ENCODE data around the gene SIRT3.
A peak's percentile ranks its signal among the peaks of the same experiment; 100 is the strongest.

The SIRT3 gene

GRCh38 chr11:279966-280705 is 44.0 kb upstream of the SIRT3 start:
- H3K27me3 ChIP-seq (replicated peaks; ENCODE audit: control insufficient read depth, insufficient read depth, low read length): peaks cover 46% of the 10 kb centered on the region
- H3K4me1 ChIP-seq (ENCODE audit: control insufficient read depth, insufficient read depth, low read length): no peaks in the 10 kb centered on the region
- H3K36me3 ChIP-seq (ENCODE audit: control insufficient read depth, insufficient read depth, low read length, severe bottlenecking): no peaks in the 10 kb centered on the region
- peak; percentile 51 for DNase-seq (ENCODE audit: low read depth)
- H3K9ac ChIP-seq (ENCODE audit: low read length): no peak overlapping the region
- peaks cover 10% of the 10 kb centered on the region for H3K9me3 ChIP-seq (ENCODE audit: control insufficient read depth, low read length)
- no peak overlapping the region for H3K4me3 ChIP-seq (ENCODE audit: low read length)

- Histone ChIP-seq H3K36me3 (ENCODE audit: control insufficient read depth, insufficient read depth, low read length, severe bottlenecking) (no peaks in the 10 kb centered on the region), H3K9me3 (ENCODE audit: control insufficient read depth, low read length) (peaks cover 16% of the 10 kb centered on the region), H3K4me3 (ENCODE audit: low read length) (no peak overlapping the region), H3K9ac (ENCODE audit: low read length) (no peak overlapping the region), H3K4me1 (ENCODE audit: control insufficient read depth, insufficient read depth, low read length) (no peaks in the 10 kb centered on the region), H3K27me3 (replicated peaks; ENCODE audit: control insufficient read depth, insufficient read depth, low read length) (peaks cover 52% of the 10 kb centered on the region)
- DNase-seq (ENCODE audit: low read depth): no peak
Observed at GRCh38 chr11:279040-279965, 43.2 kb upstream of the SIRT3 start.

- no peak within 1 kb of the TSS for H3K4me3 ChIP-seq (ENCODE audit: low read length)
- DNase-seq (ENCODE audit: low read depth): no peak
- peaks cover 49% of the 10 kb centered on the region for H3K27me3 ChIP-seq (replicated peaks; ENCODE audit: control insufficient read depth, insufficient read depth, low read length)
- no peak within 1 kb of the TSS for H3K9ac ChIP-seq (ENCODE audit: low read length)
- H3K9me3 ChIP-seq (ENCODE audit: control insufficient read depth, low read length): peaks cover 16% of the 10 kb centered on the region
- H3K4me1 ChIP-seq (ENCODE audit: control insufficient read depth, insufficient read depth, low read length): no peaks in the 10 kb centered on the region
- H3K36me3 ChIP-seq (ENCODE audit: control insufficient read depth, insufficient read depth, low read length, severe bottlenecking): no peaks in the 10 kb centered on the region
Observed at GRCh38 chr11:278001-278951, 42.1 kb upstream of the SIRT3 start, which contains the start of gene NLRP6. Gene NLRP6 (plus strand): TSS chr11:278407. CDS start chr11:278570, 163 bp downstream.

GRCh38 chr11:276219-276618 is 40.1 kb upstream of the SIRT3 start:
- H3K9ac ChIP-seq (ENCODE audit: low read length): no peak overlapping the region
- H3K27me3 ChIP-seq (replicated peaks; ENCODE audit: control insufficient read depth, insufficient read depth, low read length): peaks cover 52% of the 10 kb centered on the region
- H3K36me3 ChIP-seq (ENCODE audit: control insufficient read depth, insufficient read depth, low read length, severe bottlenecking): no peaks in the 10 kb centered on the region
- no peak overlapping the region for H3K4me3 ChIP-seq (ENCODE audit: low read length)
- no peak for DNase-seq (ENCODE audit: low read depth)
- peaks cover 16% of the 10 kb centered on the region for H3K9me3 ChIP-seq (ENCODE audit: control insufficient read depth, low read length)
- no peaks in the 10 kb centered on the region for H3K4me1 ChIP-seq (ENCODE audit: control insufficient read depth, insufficient read depth, low read length)

GRCh38 chr11:272931-273198 is 36.7 kb upstream of the SIRT3 start:
- Histone ChIP-seq H3K9ac (ENCODE audit: low read length) (no peak overlapping the region), H3K4me3 (ENCODE audit: low read length) (no peak overlapping the region), H3K36me3 (ENCODE audit: control insufficient read depth, insufficient read depth, low read length, severe bottlenecking) (no peaks in the 10 kb centered on the region), H3K4me1 (ENCODE audit: control insufficient read depth, insufficient read depth, low read length) (peaks cover 8% of the 10 kb centered on the region), H3K27me3 (replicated peaks; ENCODE audit: control insufficient read depth, insufficient read depth, low read length) (peaks cover 49% of the 10 kb centered on the region), H3K9me3 (ENCODE audit: control insufficient read depth, low read length) (peaks cover 16% of the 10 kb centered on the region)
- no peak for DNase-seq (ENCODE audit: low read depth)

- Histone ChIP-seq H3K4me1 (ENCODE audit: control insufficient read depth, insufficient read depth, low read length) (peaks cover 8% of the 10 kb centered on the region), H3K4me3 (ENCODE audit: low read length) (no peak overlapping the region), H3K9me3 (ENCODE audit: control insufficient read depth, low read length) (peaks cover 16% of the 10 kb centered on the region), H3K27me3 (replicated peaks; ENCODE audit: control insufficient read depth, insufficient read depth, low read length) (peaks cover 45% of the 10 kb centered on the region), H3K36me3 (ENCODE audit: control insufficient read depth, insufficient read depth, low read length, severe bottlenecking) (no peaks in the 10 kb centered on the region), H3K9ac (ENCODE audit: low read length) (no peak overlapping the region)
- DNase-seq (ENCODE audit: low read depth): no peak
Observed at GRCh38 chr11:272195-272930, 36.2 kb upstream of the SIRT3 start.

- Histone ChIP-seq H3K9me3 (ENCODE audit: control insufficient read depth, low read length) (peaks cover 13% of the 10 kb centered on the region), H3K36me3 (ENCODE audit: control insufficient read depth, insufficient read depth, low read length, severe bottlenecking) (no peaks in the 10 kb centered on the region), H3K4me1 (ENCODE audit: control insufficient read depth, insufficient read depth, low read length) (peaks cover 8% of the 10 kb centered on the region), H3K4me3 (ENCODE audit: low read length) (no peak overlapping the region), H3K9ac (ENCODE audit: low read length) (no peak overlapping the region), H3K27me3 (replicated peaks; ENCODE audit: control insufficient read depth, insufficient read depth, low read length) (peaks cover 45% of the 10 kb centered on the region)
- DNase-seq (ENCODE audit: low read depth): no peak
Observed at GRCh38 chr11:271319-271715, 35.2 kb upstream of the SIRT3 start.

- no peaks in the 10 kb centered on the region for H3K36me3 ChIP-seq (ENCODE audit: control insufficient read depth, insufficient read depth, low read length, severe bottlenecking)
- peaks cover 8% of the 10 kb centered on the region for H3K9me3 ChIP-seq (ENCODE audit: control insufficient read depth, low read length)
Observed at GRCh38 chr11:270451-271318, 34.5 kb upstream of the SIRT3 start.

GRCh38 chr11:269146-269890 is 33.2 kb upstream of the SIRT3 start:
- Histone ChIP-seq H3K9me3 (ENCODE audit: control insufficient read depth, low read length) (no peaks in the 10 kb centered on the region), H3K4me3 (ENCODE audit: low read length) (peak overlapping the region; percentile 43), H3K4me1 (ENCODE audit: control insufficient read depth, insufficient read depth, low read length) (peaks cover 8% of the 10 kb centered on the region), H3K36me3 (ENCODE audit: control insufficient read depth, insufficient read depth, low read length, severe bottlenecking) (no peaks in the 10 kb centered on the region), H3K9ac (ENCODE audit: low read length) (no peak overlapping the region), H3K27me3 (replicated peaks; ENCODE audit: control insufficient read depth, insufficient read depth, low read length) (peaks cover 37% of the 10 kb centered on the region)
- DNase-seq (ENCODE audit: low read depth): no peak

More at GRCh38 chr11:270451-271318, 34.5 kb upstream of the SIRT3 start:
- Histone ChIP-seq H3K4me3 (ENCODE audit: low read length) (no peak overlapping the region), H3K4me1 (ENCODE audit: control insufficient read depth, insufficient read depth, low read length) (peaks cover 8% of the 10 kb centered on the region), H3K27me3 (replicated peaks; ENCODE audit: control insufficient read depth, insufficient read depth, low read length) (peaks cover 45% of the 10 kb centered on the region), H3K9ac (ENCODE audit: low read length) (no peak overlapping the region)
- DNase-seq (ENCODE audit: low read depth): no peak

Measured in adipocyte (in vitro differentiated cells).